Stimulated activated CD4-positive, alpha-beta T cell treated with anti-CD3 and anti-CD28 coated beads, Interleukin-1b, Interleukin-23, amount 100 ng/mL, for 1 hour (primary cell): Measurements from ENCODE around the gene CD47.

Experiments
- DNase-seq, 2 donors: peaks; one replicate each; pipeline ENCODE4 v3.0.0-alpha.2; 2020; ENCODE audit warnings: low read depth in 2 of 2

Gene CD47

GRCh38 chr3:108013141-108014055 is 77.4 kb downstream of the CD47 start:
- DNase-seq: no peak

DNA sequence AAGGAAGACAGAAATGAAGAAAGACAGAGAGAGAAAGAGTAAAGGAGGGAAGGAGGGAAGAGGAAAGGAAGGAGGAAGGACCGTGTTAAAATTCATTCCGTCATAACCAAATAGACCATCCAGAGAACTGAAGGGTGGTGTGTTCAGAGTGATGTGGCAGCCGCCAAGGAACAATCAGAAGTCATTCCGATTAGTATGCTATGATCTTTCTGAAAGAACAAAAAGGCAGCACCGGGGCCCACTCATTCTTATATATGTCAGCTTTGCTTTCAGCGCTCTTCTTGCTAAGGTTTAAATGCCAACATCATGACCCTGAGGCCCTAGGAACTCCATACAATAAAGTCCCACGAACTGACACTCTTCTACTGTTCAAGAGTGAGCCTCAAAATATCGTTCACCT is 78.5 kb downstream of the CD47 start:
- no peak for DNase-seq

GRCh38 chr3:108011616-108012015 is 79.2 kb downstream of the CD47 start:
- no peak for DNase-seq

DNA sequence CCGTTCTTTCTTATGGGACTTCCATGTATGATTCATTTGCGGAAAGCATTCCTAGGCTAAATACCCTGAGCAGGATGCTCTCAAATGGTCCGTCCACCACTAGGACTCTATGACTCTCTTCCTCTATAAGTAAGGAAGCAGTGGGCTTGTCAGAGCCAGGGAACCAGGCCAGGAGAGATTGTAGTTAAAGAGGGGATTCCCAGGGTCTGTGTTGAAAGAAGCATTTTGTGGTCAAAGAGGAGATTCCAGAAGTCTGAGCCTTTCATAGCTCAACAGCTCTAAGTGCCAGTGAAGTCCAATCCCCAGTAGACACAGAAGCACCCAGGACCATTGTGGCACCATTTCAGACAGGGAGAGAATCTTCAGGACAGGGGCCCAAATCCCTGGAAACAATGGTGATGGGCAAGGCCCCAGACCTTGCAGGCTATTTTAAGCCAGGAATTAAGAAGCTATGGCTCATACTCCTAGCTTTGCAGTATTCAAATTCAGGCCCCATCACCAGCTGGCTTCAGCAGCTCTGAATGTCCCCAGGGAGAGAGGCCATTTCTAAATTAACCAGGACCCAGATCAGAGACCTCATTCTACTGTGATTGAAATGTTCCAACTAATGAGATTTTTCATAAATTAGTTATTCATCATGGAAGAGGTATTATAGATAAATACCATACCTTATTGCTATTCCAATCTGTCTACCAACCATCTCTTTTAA is 81.7 kb downstream of the CD47 start:
- no peak for DNase-seq

GRCh38 chr3:108008106-108008505 is 82.7 kb downstream of the CD47 start:
- DNase-seq: no peak

DNA sequence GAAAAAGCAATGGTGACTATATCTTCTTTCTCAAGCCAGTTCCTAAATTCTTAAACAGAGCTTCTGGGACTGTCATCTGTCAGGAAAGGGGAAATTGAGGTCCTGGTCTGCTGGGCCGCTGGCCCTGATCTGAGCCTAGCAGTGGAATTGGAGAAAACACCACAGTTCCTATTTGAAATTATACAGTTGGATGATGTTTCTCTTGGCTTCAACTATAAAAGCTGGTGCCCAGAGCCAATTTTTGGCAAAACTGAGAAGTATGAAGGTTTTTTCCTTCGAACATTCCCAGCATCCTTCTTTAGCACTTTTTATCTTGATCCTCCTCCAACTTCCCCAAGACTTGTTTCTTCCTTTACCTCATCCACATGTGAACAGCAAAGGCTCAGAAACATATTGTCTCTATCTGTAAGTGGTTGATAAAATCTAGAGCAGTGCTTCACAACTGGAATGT is 83.9 kb downstream of the CD47 start:
- DNase-seq: no peak

- no peak for DNase-seq
These were observed 84.6 kb downstream of the CD47 start for GRCh38 chr3:108006077-108006771.

- no peak for DNase-seq
These were observed 86.2 kb downstream of the CD47 start for GRCh38 chr3:108004647-108005046.

DNA sequence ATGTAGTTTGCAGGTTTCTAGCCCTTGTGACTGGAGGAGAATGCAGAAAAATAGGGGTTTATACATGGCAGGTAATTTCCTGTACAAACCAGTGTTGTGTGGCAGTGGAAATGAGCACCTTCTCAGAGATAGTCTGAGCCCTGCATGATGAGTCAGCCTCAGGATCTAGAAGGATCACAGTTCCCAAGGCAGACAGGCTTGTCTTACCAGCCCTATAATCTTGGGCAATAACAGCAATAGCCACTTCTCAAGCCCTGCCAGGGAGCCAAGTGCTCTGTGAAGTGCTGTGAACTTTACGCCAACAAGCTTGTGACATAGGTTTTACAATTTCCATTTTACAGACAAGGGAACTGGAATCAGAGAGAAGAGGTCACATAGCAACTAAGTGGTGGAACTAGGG is 89.4 kb downstream of the CD47 start:
- no peak for DNase-seq

GRCh38 chr3:107999215-107999775 is 91.5 kb downstream of the CD47 start:
- DNase-seq: no peak

GRCh38 chr3:107997671-107998070 is 93.2 kb downstream of the CD47 start:
- DNase-seq: no peak

DNA sequence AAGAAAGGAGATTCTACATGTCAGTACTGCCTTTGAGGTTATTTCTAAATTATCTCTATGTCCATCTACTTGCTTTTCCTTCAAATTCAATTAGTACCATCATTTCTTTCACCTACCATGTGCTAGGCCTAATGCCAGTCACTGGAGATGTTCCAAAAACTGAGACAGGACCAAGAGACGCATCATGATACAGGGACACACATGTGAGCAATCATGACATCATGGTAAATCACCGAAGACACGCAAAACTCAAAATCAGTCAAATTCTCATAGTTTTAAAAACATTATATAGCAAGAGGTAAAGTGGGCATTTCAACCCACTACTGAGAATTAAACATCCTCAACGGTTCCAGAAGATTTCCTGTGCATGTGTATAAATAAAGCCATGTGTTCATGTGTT is 95.0 kb downstream of the CD47 start:
- DNase-seq: no peak

DNA sequence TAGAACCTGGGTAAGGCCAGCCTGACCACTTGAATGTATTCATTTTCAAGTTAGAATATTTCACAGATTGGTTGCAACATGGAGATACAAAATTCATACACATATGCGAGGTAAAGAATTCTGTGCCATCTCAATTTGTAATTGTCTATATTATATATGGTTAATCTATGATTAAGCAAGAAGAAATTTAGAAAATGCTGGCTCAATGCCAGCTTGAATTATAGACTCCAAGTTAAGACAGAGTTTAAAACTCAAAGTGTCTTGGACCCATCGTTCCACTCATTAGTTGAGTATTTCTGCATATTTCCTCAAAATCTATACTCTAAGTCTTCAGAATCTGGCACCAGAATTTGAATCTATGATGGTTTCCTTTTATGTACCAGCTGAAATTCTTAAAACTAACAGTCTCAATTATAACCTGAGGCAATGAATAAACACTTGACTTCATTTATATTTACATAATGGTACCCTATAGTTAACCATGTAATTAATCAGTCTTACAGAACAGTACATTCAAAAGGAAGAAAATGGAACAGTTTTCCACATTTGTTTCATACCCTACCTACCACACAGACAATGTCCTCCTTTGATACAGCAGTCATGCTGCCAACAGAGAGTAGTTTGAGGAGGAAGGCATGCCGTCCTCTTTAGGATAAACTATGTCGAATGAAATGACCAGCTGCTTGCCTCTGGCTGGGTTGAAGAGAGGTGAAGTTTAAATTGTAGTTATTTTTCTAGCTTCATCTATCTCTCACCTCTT is 95.7 kb downstream of the CD47 start:
- no peak for DNase-seq

- no peak for DNase-seq
These were observed 96.7 kb downstream of the CD47 start for GRCh38 chr3:107994181-107994580.

DNA sequence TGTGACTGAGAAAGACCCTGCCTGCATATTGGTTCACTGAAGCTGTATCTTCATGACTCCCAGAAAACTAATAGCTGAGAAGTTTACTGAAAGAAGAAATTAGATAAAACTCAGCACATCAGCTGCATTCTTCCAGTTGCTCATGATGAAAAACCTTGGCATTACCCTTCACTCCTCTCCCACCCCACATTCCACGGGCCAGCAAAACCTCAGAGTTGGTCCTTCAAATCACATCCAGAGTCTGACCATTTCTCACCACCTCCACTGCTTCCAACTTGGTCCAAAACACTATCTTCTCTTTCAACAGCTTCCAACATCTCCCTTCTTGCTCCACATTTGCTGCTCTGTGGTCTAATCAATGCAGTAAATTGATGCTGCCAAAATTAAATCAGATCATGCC is 97.1 kb downstream of the CD47 start:
- no peak for DNase-seq
